ENCODE measurements around the gene RND3.

DNA sequence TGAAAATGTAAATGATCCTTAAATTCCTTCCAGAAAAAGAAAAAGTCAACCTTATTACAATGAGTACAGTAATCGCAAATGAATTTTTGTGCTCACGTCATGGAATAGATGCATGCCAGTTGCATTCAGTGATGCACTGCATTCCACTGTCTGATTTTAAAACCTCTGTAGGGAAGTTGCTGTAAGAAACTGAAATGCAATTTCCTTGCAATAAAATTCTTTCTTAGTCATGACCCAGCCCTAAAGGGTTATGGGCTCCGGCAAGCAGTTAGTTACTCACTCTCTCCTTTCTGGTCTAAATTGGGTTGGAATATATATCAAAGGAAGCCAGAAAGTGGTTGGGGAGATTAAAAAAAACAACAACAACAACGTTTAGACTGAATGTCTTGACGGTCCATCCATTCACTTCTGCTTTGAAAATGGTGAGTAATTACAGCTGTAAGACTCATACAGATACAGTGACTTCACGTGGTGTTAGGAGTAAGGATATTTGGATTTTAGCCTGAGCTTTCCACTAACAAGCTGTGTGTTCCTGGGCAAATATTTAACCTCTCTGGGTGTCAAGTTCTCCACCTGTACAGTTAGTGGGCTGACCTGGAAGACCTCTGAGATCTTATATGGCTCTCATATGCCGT, 8.6 kb upstream of the RND3 start:
- TF ChIP-seq, protein P1, sequence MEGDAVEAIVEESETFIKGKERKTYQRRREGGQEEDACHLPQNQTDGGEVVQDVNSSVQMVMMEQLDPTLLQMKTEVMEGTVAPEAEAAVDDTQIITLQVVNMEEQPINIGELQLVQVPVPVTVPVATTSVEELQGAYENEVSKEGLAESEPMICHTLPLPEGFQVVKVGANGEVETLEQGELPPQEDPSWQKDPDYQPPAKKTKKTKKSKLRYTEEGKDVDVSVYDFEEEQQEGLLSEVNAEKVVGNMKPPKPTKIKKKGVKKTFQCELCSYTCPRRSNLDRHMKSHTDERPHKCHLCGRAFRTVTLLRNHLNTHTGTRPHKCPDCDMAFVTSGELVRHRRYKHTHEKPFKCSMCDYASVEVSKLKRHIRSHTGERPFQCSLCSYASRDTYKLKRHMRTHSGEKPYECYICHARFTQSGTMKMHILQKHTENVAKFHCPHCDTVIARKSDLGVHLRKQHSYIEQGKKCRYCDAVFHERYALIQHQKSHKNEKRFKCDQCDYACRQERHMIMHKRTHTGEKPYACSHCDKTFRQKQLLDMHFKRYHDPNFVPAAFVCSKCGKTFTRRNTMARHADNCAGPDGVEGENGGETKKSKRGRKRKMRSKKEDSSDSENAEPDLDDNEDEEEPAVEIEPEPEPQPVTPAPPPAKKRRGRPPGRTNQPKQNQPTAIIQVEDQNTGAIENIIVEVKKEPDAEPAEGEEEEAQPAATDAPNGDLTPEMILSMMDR (IDR thresholded peaks at IDR 0.05): no peak
- no peak for TF ChIP-seq POLR2A (IDR thresholded peaks at IDR 0.05)
- TF ChIP-seq POLR2AphosphoS5 (IDR thresholded peaks at IDR 0.05; ENCODE audit: insufficient read depth in 1 of 2, low read depth in 1 of 2): no peak

Data from vagina (tissue), 2 donors.